Activated naive CD4-positive, alpha-beta T cell treated with Interleukin-2 at 50 U/mL for 16 hours (primary cell): Measurements from ENCODE around the gene SPON2.
"Not testable (repeated sequence)": the region's sequence is repeated elsewhere in the genome, so short reads cannot be mapped to it uniquely, and the experiment has no call there.

ENCODE experiments used
- DNase-seq: peaks from one replicate; pipeline ENCODE4 v3.0.0-alpha.2; 2020

Gene SPON2

DNA sequence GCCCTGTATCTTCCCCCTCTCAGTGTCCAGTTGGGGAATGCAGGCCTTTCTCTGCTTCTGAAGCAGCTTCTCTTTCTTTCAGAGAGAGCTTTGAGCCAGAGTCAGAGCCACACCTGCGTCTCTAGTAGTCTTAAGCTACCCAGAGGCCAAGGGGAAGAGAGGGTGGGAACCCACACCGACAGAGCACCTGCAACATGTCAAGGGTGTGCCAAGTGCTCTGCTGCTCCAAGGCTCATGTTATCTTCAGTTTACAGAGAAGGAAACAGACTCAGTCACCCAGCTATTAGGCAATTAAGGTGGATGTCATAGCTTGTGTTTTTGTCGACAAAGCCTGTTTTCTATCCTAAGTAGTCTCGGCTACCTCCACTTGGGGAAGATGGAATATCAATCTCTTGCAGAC is 36.3 kb downstream of the SPON2 start:
- no peak for DNase-seq

DNA sequence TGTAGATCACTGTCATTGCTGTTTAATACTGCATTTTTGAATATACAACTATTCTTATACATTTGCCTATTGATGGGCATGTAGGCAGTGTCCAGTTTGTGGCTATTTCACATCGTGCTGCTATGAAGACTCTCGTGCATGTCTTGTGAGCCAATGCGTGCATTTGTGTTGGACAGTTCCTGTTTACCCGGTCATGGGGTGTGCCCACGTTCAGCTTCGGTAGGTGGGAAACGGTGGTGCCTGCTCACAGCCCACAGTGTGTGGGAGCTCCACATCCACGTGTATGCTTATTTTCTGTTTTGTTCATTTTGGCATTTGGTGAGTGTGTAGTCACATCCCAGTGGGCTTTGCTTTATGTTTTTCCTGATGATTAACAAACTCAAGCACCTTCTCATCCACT is 39.4 kb downstream of the SPON2 start:
- no peak for DNase-seq

DNA sequence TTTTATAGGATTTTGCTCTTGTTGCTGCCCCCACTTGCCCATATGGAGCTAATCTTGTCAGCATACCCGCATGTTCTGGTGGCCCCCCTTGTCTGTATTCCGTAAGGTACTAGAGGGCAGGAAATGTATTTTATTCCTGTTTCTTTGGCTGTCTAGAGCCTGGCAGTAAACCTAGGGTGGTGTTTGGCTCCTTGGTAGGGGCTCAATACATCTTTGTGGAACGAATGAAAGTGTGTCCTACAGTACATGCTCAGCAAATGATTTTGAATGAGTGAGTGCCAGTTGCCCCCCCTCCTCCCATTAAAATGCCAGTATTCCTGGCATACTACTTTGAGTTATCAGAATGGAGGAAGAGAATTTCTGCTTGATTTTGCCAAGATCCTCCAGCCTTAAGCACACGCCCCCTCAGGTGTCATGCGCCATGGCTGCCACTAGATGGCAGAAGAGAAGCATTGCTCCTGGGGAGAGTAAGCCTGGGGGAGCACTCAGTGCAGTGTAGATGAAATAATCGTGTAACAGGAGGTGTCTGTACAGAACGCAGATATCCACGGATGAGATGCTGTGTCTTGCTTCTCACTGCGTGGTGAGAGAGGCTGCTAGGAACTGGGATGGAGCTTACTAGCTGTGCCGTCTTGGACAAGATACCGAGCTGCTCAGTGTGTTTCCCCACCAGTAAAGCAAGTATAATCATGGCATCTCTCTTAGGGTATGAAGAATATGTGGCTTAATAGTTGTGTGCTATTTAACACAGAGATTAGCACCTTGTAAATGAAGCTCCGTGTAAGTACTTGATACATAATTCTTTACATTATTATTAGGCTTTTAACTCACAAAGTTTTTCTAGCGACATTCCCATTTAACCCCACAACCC is 41.8 kb downstream of the SPON2 start:
- peak; percentile 79 for DNase-seq

DNA sequence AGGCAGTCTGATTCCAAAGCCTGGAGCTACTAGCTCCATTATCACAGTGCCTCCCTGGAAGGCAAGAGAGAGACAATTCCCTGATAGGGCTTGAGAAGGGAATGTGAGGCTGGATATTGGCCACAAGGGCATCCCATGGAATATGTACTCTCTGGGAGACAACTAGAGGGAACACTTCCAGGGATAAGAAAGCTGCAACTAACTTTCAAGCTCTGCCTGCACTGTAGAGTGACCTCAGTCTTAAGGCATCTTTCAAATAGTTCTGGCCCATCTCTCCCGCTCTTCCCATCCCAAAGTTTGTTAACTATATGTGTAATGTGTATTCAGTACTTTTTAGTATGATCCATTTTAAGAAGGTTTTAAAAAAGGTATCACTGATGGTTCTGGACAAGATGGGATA is 45.9 kb downstream of the SPON2 start:
- no peak for DNase-seq

DNA sequence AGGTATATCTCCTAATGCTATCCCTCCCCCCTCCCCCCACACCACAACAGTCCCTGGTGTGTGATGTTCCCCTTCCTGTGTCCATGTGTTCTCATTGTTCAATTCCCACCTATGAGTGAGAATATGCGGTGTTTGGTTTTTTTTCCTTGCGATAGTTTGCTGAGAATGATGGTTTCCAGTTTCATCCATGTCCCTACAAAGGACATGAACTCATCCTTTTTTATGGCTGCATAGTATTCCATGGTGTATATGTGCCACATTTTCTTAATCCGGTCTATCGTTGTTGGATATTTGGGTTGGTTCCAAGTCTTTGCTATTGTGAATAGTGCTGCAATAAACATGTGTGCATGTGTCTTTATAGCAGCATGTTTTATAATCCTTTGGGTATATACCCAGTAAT is 46.9 kb downstream of the SPON2 start:
- DNase-seq = not testable (repeated sequence)

DNA sequence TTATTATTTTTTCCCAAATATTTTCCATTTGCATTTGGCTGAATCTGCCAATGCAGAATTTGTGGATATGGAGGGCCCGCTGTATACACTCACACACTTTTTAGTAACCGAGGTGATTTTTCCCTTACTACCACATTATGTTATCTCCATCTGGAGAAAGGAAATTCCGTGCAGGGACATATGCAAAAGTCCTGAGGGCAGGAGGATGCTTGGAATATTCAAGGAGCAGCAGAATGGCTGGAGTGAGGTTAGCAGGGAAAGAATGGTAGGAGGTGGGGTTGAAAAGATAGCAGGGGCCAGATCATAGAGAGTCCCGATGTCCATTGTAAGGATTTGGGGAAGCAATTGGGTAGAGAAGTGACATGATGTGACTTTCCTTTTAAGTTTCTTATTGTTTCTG is 47.6 kb downstream of the SPON2 start:
- no peak for DNase-seq

DNA sequence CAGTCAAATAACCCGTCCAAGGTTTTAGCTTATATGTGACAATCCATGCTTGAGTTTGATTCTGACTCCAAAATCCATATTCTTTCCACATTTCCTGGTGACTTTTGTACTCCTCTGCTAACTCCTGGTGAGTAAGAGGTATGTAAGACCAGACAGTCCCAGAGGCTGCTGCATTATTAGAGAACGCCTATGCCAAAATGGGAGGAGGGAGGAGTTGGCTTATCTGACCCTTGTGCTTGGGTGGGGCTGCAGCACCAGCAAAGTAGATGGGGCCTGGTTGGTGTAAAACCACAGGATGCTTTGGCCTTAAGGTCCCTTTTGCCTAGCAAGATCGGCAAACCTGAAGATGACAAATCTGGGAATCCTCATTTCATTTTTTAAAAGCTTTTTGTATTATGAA is 49.9 kb downstream of the SPON2 start:
- no peak for DNase-seq
